HL-60 (cell line): ENCODE data around the gene SLC6A18.

Experiments
- DNase-seq, 2 experiments: peaks; one replicate each; pipeline ENCODE4 v3.0.0-alpha.2; 2010 to 2020; ENCODE audit warnings: low read depth in 1 of 2, low spot score in 1 of 2
- H3K27ac ChIP-seq: fragments of 250-450 bp; sonication (Bioruptor Pico); replicated peaks from 2 replicates; pipeline ENCODE4 v1.5.1; 2020; ENCODE audit warnings: mild to moderate bottlenecking, moderate library complexity
- H3K27me3 ChIP-seq: fragments of 250-450 bp; sonication (Bioruptor Pico); 2 replicates; pipeline ENCODE4 v1.5.1; 2021; ENCODE audit warnings: mild to moderate bottlenecking, moderate library complexity; ENCODE audit not compliant: insufficient read depth, poor library complexity, severe bottlenecking
- H3K4me3 ChIP-seq: replicated peaks from 2 replicates; pipeline ENCODE4 v1.5.1; 2011; ENCODE audit warnings: mild to moderate bottlenecking, control low read depth, low read length; ENCODE audit not compliant: insufficient read depth
- GABPA ChIP-seq: IDR thresholded peaks from 2 replicates; pipeline ENCODE4 v1.6.1; 2012; ENCODE audit warnings: low read depth
- POLR2AphosphoS5 ChIP-seq: IDR thresholded peaks from 2 replicates; pipeline ENCODE4 v1.6.1; 2012; ENCODE audit warnings: low read depth
- SPI1 ChIP-seq: IDR thresholded peaks from 2 replicates; pipeline ENCODE4 v1.6.1; 2012; ENCODE audit warnings: low read depth, mild to moderate bottlenecking, borderline replicate concordance
- TF ChIP-seq, protein P1 (sequence below): IDR thresholded peaks from one replicate; pipeline ENCODE4 v1.5.1; 2011; ENCODE audit warnings: low read length, control low read depth, inconsistent platforms; ENCODE audit not compliant: insufficient read depth
- TF ChIP-seq, protein P2 (sequence below): IDR thresholded peaks from 2 replicates; pipeline ENCODE4 v1.6.1; 2012; ENCODE audit warnings: low read depth; ENCODE audit not compliant: insufficient replicate concordance

The SLC6A18 gene

DNA sequence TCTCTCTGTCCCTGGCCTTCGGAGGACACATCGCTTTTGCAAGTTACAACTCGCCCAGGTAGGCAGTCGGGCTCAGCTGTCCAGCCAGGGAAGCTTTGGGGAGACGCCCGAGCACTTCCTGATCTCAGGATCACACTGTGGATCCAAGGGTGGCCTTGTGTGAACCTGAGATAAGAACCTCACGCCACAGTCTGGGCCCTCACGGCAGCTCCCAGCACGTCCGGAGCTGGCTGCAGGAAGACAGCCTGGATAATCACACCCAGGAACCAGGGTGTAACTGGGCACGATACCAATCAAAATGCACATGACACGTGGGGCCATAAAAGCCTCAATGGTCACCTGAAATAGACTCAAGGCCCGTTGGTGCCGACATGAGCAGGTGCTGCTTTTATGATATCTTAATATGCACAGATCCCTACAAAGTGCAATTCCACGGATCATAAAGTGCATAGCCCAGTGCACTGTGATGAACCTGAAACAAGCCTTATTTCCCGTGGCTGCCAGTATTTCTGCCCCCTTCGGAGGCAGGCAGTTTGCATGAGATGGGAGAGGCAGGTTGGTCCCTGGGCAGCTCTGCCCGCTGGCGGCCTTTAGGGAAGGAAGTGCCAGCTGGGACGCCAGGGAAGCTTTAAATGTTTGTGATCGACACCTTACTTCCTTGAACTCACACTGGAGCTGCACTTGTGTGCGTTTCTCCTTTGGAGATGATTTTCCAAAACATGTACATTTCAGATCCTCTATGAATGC, 14.5 kb downstream of the SLC6A18 start:
- no peak for DNase-seq
- Histone ChIP-seq H3K4me3 (no peak overlapping the region), H3K27ac (no peak overlapping the region), H3K27me3 (no peaks in the 10 kb centered on the region)
- TF ChIP-seq GABPA (no peak), POLR2AphosphoS5 (no peak)
- TF ChIP-seq, protein P1, sequence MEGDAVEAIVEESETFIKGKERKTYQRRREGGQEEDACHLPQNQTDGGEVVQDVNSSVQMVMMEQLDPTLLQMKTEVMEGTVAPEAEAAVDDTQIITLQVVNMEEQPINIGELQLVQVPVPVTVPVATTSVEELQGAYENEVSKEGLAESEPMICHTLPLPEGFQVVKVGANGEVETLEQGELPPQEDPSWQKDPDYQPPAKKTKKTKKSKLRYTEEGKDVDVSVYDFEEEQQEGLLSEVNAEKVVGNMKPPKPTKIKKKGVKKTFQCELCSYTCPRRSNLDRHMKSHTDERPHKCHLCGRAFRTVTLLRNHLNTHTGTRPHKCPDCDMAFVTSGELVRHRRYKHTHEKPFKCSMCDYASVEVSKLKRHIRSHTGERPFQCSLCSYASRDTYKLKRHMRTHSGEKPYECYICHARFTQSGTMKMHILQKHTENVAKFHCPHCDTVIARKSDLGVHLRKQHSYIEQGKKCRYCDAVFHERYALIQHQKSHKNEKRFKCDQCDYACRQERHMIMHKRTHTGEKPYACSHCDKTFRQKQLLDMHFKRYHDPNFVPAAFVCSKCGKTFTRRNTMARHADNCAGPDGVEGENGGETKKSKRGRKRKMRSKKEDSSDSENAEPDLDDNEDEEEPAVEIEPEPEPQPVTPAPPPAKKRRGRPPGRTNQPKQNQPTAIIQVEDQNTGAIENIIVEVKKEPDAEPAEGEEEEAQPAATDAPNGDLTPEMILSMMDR: no peak

DNA sequence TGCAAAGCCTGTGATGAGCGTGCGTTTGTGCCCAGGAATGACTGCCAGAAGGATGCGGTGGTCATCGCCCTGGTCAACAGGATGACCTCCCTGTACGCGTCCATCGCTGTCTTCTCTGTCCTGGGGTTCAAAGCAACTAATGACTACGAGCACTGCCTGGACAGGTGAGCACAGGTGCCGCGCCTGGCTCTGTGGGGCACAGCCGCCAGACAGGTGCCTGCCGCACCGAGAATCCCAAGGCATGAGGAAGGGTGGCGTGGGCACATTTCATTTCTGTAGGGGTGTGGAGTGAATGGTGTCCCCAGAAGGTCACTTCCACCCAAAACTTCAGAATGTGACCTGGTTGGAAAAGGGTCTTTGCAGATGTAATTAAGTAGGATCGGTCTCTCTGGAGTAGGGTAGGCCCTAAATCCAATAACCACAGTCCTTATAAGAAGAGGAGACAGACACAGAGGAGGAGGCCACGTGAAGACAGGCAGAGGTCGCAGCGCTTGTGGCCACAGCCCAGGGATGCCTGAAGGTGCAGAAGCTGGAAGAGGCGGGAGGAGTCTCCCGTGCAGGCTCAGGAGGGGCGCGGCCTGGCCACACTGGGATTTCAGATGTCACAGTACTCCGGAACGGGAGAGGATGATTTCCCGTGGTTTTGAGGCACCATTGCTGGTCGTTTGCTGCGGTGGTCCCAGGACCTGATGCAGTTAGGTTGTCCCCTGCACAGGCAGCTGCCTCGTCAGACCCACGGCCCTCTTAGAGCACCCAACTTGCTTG, 15.5 kb downstream of the SLC6A18 start:
- H3K27ac ChIP-seq: no peak overlapping the region
- no peak for DNase-seq
- TF ChIP-seq, protein P2, sequence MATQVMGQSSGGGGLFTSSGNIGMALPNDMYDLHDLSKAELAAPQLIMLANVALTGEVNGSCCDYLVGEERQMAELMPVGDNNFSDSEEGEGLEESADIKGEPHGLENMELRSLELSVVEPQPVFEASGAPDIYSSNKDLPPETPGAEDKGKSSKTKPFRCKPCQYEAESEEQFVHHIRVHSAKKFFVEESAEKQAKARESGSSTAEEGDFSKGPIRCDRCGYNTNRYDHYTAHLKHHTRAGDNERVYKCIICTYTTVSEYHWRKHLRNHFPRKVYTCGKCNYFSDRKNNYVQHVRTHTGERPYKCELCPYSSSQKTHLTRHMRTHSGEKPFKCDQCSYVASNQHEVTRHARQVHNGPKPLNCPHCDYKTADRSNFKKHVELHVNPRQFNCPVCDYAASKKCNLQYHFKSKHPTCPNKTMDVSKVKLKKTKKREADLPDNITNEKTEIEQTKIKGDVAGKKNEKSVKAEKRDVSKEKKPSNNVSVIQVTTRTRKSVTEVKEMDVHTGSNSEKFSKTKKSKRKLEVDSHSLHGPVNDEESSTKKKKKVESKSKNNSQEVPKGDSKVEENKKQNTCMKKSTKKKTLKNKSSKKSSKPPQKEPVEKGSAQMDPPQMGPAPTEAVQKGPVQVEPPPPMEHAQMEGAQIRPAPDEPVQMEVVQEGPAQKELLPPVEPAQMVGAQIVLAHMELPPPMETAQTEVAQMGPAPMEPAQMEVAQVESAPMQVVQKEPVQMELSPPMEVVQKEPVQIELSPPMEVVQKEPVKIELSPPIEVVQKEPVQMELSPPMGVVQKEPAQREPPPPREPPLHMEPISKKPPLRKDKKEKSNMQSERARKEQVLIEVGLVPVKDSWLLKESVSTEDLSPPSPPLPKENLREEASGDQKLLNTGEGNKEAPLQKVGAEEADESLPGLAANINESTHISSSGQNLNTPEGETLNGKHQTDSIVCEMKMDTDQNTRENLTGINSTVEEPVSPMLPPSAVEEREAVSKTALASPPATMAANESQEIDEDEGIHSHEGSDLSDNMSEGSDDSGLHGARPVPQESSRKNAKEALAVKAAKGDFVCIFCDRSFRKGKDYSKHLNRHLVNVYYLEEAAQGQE: no peak
- TF ChIP-seq SPI1: no peak
- TF ChIP-seq, protein P1: no peak
- H3K27me3 ChIP-seq: no peaks in the 10 kb centered on the region
- H3K4me3 ChIP-seq: no peak overlapping the region

DNA sequence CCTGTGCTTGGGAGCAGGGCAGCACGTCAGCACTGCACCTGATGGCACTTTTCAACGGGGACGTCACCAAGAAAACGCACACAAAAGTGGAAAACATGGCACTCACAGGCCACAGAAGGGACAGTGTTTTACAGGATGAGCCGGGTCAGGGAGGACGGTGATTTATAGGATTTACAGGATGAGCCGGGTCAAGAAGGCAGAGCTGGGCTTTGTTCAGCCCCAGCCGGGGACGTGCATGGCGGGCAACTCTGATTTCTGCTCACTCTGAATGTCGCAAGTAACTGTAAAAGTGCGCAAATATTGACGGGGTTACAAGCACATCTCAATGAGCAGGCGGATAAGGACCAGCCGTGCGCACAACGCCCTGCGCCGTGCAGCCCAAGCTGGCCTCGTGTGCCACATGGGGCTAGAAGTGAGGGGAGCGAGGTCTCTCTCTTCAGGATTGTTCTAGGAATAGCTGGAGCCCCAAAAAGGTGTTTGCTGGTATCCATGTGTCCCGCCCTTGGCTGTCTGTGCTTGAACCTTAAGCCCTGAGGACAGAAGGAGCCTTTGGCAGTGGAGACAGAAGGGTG, 16.4 kb downstream of the SLC6A18 start:
- TF ChIP-seq GABPA (no peak), SPI1 (no peak)
- TF ChIP-seq, protein P1: no peak
- DNase-seq: no peak
- no peak overlapping the region for H3K4me3 ChIP-seq
- no peak overlapping the region for H3K27ac ChIP-seq
- H3K27me3 ChIP-seq: peaks cover 6% of the 10 kb centered on the region

DNA sequence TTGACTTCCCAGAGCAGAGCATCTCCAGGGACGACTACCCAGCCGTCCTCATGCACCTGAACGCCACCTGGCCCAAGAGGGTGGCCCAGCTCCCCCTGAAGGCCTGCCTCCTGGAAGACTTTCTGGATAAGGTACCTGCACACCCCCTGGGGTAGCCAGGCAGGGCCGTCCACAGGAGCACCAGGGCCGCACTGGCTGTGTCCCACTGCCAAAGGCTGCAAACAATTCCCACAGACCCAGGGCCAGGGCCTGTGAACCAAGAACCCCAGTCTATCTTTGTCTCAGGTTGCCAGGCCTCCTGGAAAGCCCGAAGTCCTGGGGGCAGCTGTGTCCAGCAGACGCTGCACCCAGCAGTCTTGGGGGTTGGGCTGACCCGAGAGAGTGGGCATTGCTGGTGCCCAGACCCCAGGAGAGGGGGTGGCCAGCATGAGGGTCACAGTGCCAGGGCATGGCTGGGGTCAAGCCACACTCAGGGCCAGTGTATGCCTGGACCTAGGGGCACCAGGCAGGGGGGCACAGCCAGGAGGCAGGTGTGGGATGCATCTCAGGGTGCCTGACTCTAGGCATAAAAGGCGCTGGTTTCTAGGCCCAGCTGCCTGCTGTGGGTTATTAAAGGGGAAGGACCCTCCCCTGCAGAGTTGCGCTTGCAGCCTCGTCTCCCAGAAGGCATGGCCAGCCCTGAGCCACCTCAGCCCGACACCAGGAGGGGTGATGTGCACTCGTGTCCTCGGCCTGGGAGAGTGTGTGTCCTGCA, 17.7 kb downstream of the SLC6A18 start:
- peaks cover 8% of the 10 kb centered on the region for H3K27me3 ChIP-seq
- H3K27ac ChIP-seq: no peak overlapping the region
- H3K4me3 ChIP-seq: no peak overlapping the region
- TF ChIP-seq SPI1 (no peak), GABPA (no peak), POLR2AphosphoS5 (no peak)
- TF ChIP-seq, protein P2: no peak
- TF ChIP-seq, protein P1: no peak
- DNase-seq: no peak
